ENCODE results near the gene ZNF581. TPM values are rescaled to one million over a fixed set of nuclear protein-coding genes. Genes with fewer than 3 reads are reported as not detected.

ZNF581 gene
- polyA plus RNA-seq, 3 donors = 25.1 to 31.6 (median 29.4) TPM

DNA sequence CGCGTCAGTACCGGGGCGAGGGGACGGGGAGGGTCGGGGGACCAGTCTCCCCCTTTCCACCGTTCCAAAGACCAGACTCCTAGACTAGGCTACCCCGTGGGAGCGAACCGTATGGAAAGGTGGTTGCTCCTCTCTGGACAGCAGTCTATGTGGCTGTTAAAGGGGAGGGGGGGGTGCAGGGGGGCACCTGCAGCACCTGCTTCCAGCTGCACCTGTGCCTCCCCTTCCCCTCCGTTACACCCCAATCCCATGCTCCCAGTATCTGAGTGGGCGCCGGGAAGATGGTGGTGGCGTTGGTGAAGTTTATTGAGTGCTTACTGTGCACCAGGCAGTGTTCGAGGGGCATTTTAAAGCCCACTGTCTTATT lies 42.8 kb upstream of the ZNF581 start:
- no peak for DNase-seq
- Histone ChIP-seq H3K4me1 (ENCODE audit: control insufficient read depth in 1 of 2, insufficient read depth in 2 of 2, low read length in 2 of 2) (peaks cover 25 to 42% of the 10 kb centered on the region in 2 donors), H3K4me2 (replicated peaks; ENCODE audit: extremely low read depth, low read length, poor library complexity, severe bottlenecking) (peak overlapping the region; percentile 97), H3K27ac (ENCODE audit: low read depth in 1 of 2, low read length in 2 of 2) (peak overlapping the region; percentile 43 to 66), H4K20me1 (ENCODE audit: insufficient read depth, low read length) (no peaks in the 10 kb centered on the region), H3K9ac (ENCODE audit: insufficient read depth, low read length, poor library complexity, severe bottlenecking) (peak overlapping the region; percentile 86), H2AFZ (ENCODE audit: insufficient read depth, low read depth, low read length, poor library complexity, severe bottlenecking) (peak overlapping the region; percentile 81), H3K79me2 (ENCODE audit: insufficient read depth, low read length) (peaks cover 42% of the 10 kb centered on the region), H3K36me3 (replicated peaks in 1 of 2; ENCODE audit: control insufficient read depth in 1 of 2, insufficient read depth in 2 of 2, low read length in 2 of 2) (peaks cover 10 to 30% of the 10 kb centered on the region in 2 donors), H3K4me3 (replicated peaks in 1 of 3; ENCODE audit: low read depth in 2 of 3, low read length in 3 of 3) (peak overlapping the region; percentile 60 to 92 (median 84)), H3K9me3 (replicated peaks in 1 of 2; ENCODE audit: control insufficient read depth in 1 of 2, insufficient read depth in 1 of 2, low read length in 2 of 2) (peaks cover 0 to 5% of the 10 kb centered on the region in 2 donors), H3K27me3 (ENCODE audit: control insufficient read depth in 2 of 2, insufficient read depth in 2 of 2, low read length in 2 of 2) (no peaks in the 10 kb centered on the region)
- Mint-ChIP-seq H3K9me3 (peaks cover 3 to 10% (median 7%) of the 10 kb centered on the region in 7 donors), H3K27me3 (ENCODE audit: low read depth in 3 of 3) (no peaks in the 10 kb centered on the region), H3K4me3 (peak overlapping the region; percentile 75 to 82), H3K4me1 (peaks cover 32% of the 10 kb centered on the region), H3K27ac (peak overlapping the region in 5 of 7 donors; percentile 22 to 58 (median 49)), H3K36me3 (peaks cover 14 to 23% of the 10 kb centered on the region in 2 donors)
- TF ChIP-seq, protein P1, sequence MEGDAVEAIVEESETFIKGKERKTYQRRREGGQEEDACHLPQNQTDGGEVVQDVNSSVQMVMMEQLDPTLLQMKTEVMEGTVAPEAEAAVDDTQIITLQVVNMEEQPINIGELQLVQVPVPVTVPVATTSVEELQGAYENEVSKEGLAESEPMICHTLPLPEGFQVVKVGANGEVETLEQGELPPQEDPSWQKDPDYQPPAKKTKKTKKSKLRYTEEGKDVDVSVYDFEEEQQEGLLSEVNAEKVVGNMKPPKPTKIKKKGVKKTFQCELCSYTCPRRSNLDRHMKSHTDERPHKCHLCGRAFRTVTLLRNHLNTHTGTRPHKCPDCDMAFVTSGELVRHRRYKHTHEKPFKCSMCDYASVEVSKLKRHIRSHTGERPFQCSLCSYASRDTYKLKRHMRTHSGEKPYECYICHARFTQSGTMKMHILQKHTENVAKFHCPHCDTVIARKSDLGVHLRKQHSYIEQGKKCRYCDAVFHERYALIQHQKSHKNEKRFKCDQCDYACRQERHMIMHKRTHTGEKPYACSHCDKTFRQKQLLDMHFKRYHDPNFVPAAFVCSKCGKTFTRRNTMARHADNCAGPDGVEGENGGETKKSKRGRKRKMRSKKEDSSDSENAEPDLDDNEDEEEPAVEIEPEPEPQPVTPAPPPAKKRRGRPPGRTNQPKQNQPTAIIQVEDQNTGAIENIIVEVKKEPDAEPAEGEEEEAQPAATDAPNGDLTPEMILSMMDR (IDR thresholded peaks at IDR 0.05) = no peak
- WGBS (ENCODE audit: insufficient coverage) = 0% methylated on average over 5 of the region's 15 CpGs
- intact Hi-C loops (cut with micrococcal nuclease) = loop anchor here in 1 of 2 donors (10.0 kb wide), 1 partner anchor 196 kb away; the partner anchor contains the start of gene UBE2S

DNA sequence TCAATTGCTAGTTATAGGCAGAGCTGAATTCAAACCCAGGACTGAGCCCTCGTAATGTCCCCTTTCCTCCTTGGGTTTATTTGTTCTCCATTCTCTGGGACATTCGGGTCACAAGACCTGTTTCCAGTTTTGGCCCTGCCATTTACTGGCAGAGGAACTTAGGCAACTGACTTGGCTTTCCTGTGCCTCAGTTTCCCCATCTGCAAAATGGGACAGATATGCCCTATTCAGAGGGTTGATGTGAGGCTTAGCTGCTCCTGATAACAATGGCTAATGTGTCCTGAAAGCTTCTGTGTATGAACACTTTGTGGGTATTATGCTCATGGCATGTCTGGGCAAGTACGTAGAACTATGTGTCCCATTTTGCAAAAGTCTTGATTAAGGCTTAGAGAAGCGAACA lies 42.4 kb upstream of the ZNF581 start:
- Histone ChIP-seq H3K4me1 (ENCODE audit: control insufficient read depth in 1 of 2, insufficient read depth in 2 of 2, low read length in 2 of 2) (peaks cover 25 to 44% of the 10 kb centered on the region in 2 donors), H3K4me3 (replicated peaks in 1 of 3; ENCODE audit: low read depth in 2 of 3, low read length in 3 of 3) (peak overlapping the region; percentile 60 to 92 (median 84)), H3K27ac (ENCODE audit: low read depth in 1 of 2, low read length in 2 of 2) (peak overlapping the region in 1 of 2 donors; percentile 66), H3K4me2 (replicated peaks; ENCODE audit: extremely low read depth, low read length, poor library complexity, severe bottlenecking) (peak overlapping the region; percentile 97), H3K9ac (ENCODE audit: insufficient read depth, low read length, poor library complexity, severe bottlenecking) (peak overlapping the region; percentile 86), H3K27me3 (ENCODE audit: control insufficient read depth in 2 of 2, insufficient read depth in 2 of 2, low read length in 2 of 2) (no peaks in the 10 kb centered on the region), H4K20me1 (ENCODE audit: insufficient read depth, low read length) (no peaks in the 10 kb centered on the region), H3K79me2 (ENCODE audit: insufficient read depth, low read length) (peaks cover 46% of the 10 kb centered on the region), H2AFZ (ENCODE audit: insufficient read depth, low read depth, low read length, poor library complexity, severe bottlenecking) (peak overlapping the region; percentile 81), H3K9me3 (replicated peaks in 1 of 2; ENCODE audit: control insufficient read depth in 1 of 2, insufficient read depth in 1 of 2, low read length in 2 of 2) (peaks cover 0 to 1% of the 10 kb centered on the region in 2 donors), H3K36me3 (replicated peaks in 1 of 2; ENCODE audit: control insufficient read depth in 1 of 2, insufficient read depth in 2 of 2, low read length in 2 of 2) (peaks cover 6 to 26% of the 10 kb centered on the region in 2 donors)
- TF ChIP-seq, protein P1 (IDR thresholded peaks at IDR 0.05) = no peak
- peaks cover 0 to 8% (median 3%) of the 10 kb centered on the region in 7 donors for H3K9me3 Mint-ChIP-seq
- DNase-seq = no peak
- peak overlapping the region; percentile 75 to 82 for H3K4me3 Mint-ChIP-seq
- intact Hi-C loops (cut with micrococcal nuclease) = loop anchor here in 1 of 2 donors (10.0 kb wide), 1 partner anchor 196 kb away; the partner anchor contains the start of gene UBE2S
- peaks cover 10 to 18% of the 10 kb centered on the region in 2 donors for H3K36me3 Mint-ChIP-seq
- peaks cover 34% of the 10 kb centered on the region for H3K4me1 Mint-ChIP-seq
- 49% methylated on average over 4 of the region's 4 CpGs for WGBS (ENCODE audit: insufficient coverage)
- peak overlapping the region; percentile 22 to 58 (median 46) for H3K27ac Mint-ChIP-seq
- H3K27me3 Mint-ChIP-seq (ENCODE audit: low read depth in 3 of 3) = no peaks in the 10 kb centered on the region

Measured in CD14-positive monocyte (primary cell).